ENCODE measurements around the gene MRPS34. TPM values are rescaled to one million over a fixed set of nuclear protein-coding genes. Genes with fewer than 3 reads are reported as not detected.
A peak's percentile ranks its signal among the peaks of the same experiment; 100 is the strongest.

Gene MRPS34
- total RNA-seq, 1 experiment from 2014 or later = 109 TPM

GRCh38 chr16:1772362-1772907 lies 499 bp downstream of the MRPS34 start, which contains the start of gene EME2:
TSS of gene EME2 (plus strand) at chr16:1772810. CDS start at chr16:1773228, 418 bp downstream.
- ChIA-PET POLR2A (interaction anchor here (0.6 to 2.0 kb wide), 3 partner anchors 10 to 127 kb away, joined by 4 to 18 read pairs (median 4); partner anchors contain the start of genes MAPK8IP3, NUBP2 and SPSB3), CTCF (interaction anchor here (0.7 to 1.6 kb wide), 3 partner anchors 10 to 89 kb away, joined by 3 to 14 read pairs (median 4); partner anchors contain the start of genes NUBP2 and SPSB3)
- Histone ChIP-seq H3K9me3 (no peaks in the 10 kb centered on the region), H3K27me3 (replicated peaks; ENCODE audit: control insufficient read depth, insufficient read depth, low read length) (no peaks in the 10 kb centered on the region), H3K36me3 (ENCODE audit: control insufficient read depth, insufficient read depth, low read length) (no peaks in the 10 kb centered on the region), H3K4me1 (peaks cover 8% of the 10 kb centered on the region), H3K4me3 (ENCODE audit: low read depth, low read length) (peak within 1 kb of the TSS; percentile 93)
- Mint-ChIP-seq H3K27me3 (ENCODE audit: insufficient read depth, unreplicated experiment) (no peaks in the 10 kb centered on the region), H3K4me1 (ENCODE audit: low read depth, unreplicated experiment) (no peaks in the 10 kb centered on the region), H3K36me3 (ENCODE audit: insufficient read depth, unreplicated experiment) (peaks cover 79% of the 10 kb centered on the region), H3K9me3 (ENCODE audit: unreplicated experiment) (no peaks in the 10 kb centered on the region), H3K27ac (ENCODE audit: unreplicated experiment) (peak within 1 kb of the TSS; percentile 63), H3K4me3 (ENCODE audit: unreplicated experiment) (peak within 1 kb of the TSS; percentile 78)
- no peak for DNase-seq
- TF ChIP-seq, protein P1, sequence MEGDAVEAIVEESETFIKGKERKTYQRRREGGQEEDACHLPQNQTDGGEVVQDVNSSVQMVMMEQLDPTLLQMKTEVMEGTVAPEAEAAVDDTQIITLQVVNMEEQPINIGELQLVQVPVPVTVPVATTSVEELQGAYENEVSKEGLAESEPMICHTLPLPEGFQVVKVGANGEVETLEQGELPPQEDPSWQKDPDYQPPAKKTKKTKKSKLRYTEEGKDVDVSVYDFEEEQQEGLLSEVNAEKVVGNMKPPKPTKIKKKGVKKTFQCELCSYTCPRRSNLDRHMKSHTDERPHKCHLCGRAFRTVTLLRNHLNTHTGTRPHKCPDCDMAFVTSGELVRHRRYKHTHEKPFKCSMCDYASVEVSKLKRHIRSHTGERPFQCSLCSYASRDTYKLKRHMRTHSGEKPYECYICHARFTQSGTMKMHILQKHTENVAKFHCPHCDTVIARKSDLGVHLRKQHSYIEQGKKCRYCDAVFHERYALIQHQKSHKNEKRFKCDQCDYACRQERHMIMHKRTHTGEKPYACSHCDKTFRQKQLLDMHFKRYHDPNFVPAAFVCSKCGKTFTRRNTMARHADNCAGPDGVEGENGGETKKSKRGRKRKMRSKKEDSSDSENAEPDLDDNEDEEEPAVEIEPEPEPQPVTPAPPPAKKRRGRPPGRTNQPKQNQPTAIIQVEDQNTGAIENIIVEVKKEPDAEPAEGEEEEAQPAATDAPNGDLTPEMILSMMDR (IDR thresholded peaks at IDR 0.05; ENCODE audit: insufficient read depth in 1 of 2, low read depth in 1 of 2, low read length in 1 of 2, severe bottlenecking in 1 of 2, unreplicated experiment in 1 of 2) = no peak
- intact Hi-C loops (cut with micrococcal nuclease; ENCODE audit: unreplicated experiment) = no loop called here
- no TSS peak for BruUV-seq (replicated peaks)

DNA sequence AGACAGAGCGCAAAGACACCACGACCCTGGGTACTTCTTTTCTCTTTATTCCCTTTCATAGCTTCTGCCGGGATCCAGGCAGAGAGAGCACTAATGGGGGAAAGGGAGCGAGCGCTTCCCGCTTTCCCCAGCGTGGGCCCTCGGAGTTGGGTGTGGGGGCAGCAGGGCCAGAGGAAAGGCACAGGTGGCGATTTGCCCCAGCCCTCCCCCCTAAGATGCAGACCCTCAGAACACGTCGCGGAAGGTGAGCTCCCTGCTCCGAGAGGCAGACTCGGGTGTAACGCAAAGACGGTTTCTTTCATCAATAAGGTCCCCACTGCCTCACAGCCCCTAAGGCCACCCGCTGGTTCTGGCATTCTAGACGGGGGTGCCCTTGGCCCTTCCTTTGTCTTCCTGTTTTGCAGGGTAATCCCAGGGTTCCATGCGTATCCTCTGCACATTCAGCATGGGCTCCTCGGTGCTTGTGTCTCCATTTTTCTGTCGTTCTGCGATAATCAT lies 1.0 kb downstream of the MRPS34 start:
- CTCF ChIA-PET = interaction anchor here (1.6 kb wide), 1 partner anchor 11 kb away, joined by 14 read pairs; the partner anchor contains the start of genes NUBP2 and SPSB3
- POLR2A ChIA-PET = interaction anchor here (2.0 kb wide), 1 partner anchor 11 kb away, joined by 18 read pairs; the partner anchor contains the start of genes NUBP2 and SPSB3
- no peak for DNase-seq
- intact Hi-C loops (cut with micrococcal nuclease; ENCODE audit: unreplicated experiment) = no loop called here
- no peaks in the 10 kb centered on the region for H3K4me1 Mint-ChIP-seq (ENCODE audit: low read depth, unreplicated experiment)
- H3K36me3 Mint-ChIP-seq (ENCODE audit: insufficient read depth, unreplicated experiment) = peaks cover 76% of the 10 kb centered on the region
- TF ChIP-seq, protein P1 (IDR thresholded peaks at IDR 0.05; ENCODE audit: insufficient read depth in 1 of 2, low read depth in 1 of 2, low read length in 1 of 2, severe bottlenecking in 1 of 2, unreplicated experiment in 1 of 2) = no peak
- H3K9me3 Mint-ChIP-seq (ENCODE audit: unreplicated experiment) = no peaks in the 10 kb centered on the region
- Histone ChIP-seq H3K27me3 (replicated peaks; ENCODE audit: control insufficient read depth, insufficient read depth, low read length) (no peaks in the 10 kb centered on the region), H3K4me3 (ENCODE audit: low read depth, low read length) (peak overlapping the region; percentile 93), H3K9me3 (no peaks in the 10 kb centered on the region), H3K36me3 (ENCODE audit: control insufficient read depth, insufficient read depth, low read length) (no peaks in the 10 kb centered on the region), H3K4me1 (peaks cover 8% of the 10 kb centered on the region)
- H3K27ac Mint-ChIP-seq (ENCODE audit: unreplicated experiment) = peak overlapping the region; percentile 58
- peak overlapping the region; percentile 78 for H3K4me3 Mint-ChIP-seq (ENCODE audit: unreplicated experiment)
- no peaks in the 10 kb centered on the region for H3K27me3 Mint-ChIP-seq (ENCODE audit: insufficient read depth, unreplicated experiment)
- TSS peak; percentile 90 for BruUV-seq (replicated peaks)

DNA sequence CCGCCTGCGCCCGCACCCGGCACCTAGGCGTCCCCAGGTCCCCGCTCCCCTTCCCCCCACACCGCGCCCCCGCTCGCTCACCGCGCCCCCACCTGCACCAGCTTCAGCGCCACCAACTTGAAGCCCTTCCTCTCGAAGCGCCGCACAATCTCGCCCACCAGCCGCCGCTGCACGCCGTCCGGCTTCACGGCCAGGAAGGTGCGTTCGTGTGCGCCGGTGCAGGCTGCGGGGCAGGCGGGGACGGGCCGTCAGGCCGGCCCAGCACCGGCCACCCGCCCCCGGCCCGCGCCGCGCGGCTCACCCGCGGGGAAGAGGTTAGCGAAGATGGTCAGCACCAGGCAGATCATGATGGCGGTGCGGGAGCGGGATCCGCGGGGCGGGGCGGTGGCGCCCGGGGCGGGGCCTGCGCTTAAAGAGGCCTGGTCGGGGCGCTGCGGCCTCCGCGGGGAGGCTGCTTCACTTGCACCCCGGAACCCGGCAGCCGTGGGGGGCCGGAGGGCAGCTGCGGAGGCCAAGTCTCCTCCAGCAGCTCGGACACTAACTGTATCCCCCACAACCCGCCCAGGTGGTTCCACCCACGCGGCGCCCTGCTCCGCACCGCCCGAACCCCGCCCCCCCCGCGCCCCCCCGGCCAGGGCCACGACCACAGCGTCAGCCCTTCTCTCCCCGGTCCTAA lies 1.6 kb downstream of the MRPS34 start, which contains the start of gene NME3:
TSS of gene NME3 (minus strand) at position 356 of the 676 bp plus-strand sequence. CDS start at position 347, 9 bp downstream.
- H3K4me1 Mint-ChIP-seq (ENCODE audit: low read depth, unreplicated experiment) = no peaks in the 10 kb centered on the region
- no peak for DNase-seq
- H3K9me3 Mint-ChIP-seq (ENCODE audit: unreplicated experiment) = no peaks in the 10 kb centered on the region
- peak within 1 kb of the TSS; percentile 58 for H3K27ac Mint-ChIP-seq (ENCODE audit: unreplicated experiment)
- Histone ChIP-seq H3K4me3 (ENCODE audit: low read depth, low read length) (peak within 1 kb of the TSS; percentile 93), H3K27me3 (replicated peaks; ENCODE audit: control insufficient read depth, insufficient read depth, low read length) (no peaks in the 10 kb centered on the region), H3K9me3 (no peaks in the 10 kb centered on the region), H3K4me1 (peaks cover 8% of the 10 kb centered on the region), H3K36me3 (ENCODE audit: control insufficient read depth, insufficient read depth, low read length) (no peaks in the 10 kb centered on the region)
- TF ChIP-seq, protein P1 (IDR thresholded peaks at IDR 0.05; ENCODE audit: insufficient read depth in 1 of 2, low read depth in 1 of 2, low read length in 1 of 2, severe bottlenecking in 1 of 2, unreplicated experiment in 1 of 2) = no peak
- BruUV-seq (replicated peaks) = no TSS peak
- intact Hi-C loops (cut with micrococcal nuclease; ENCODE audit: unreplicated experiment) = no loop called here
- peak within 1 kb of the TSS; percentile 78 for H3K4me3 Mint-ChIP-seq (ENCODE audit: unreplicated experiment)
- peaks cover 70% of the 10 kb centered on the region for H3K36me3 Mint-ChIP-seq (ENCODE audit: insufficient read depth, unreplicated experiment)
- H3K27me3 Mint-ChIP-seq (ENCODE audit: insufficient read depth, unreplicated experiment) = no peaks in the 10 kb centered on the region
- POLR2A ChIA-PET = interaction anchor here (2.0 kb wide), 1 partner anchor 11 kb away, joined by 18 read pairs; the partner anchor contains the start of genes NUBP2 and SPSB3
- CTCF ChIA-PET = no interaction called here

All from Caco-2 (cell line).